CD4-positive, alpha-beta T cell (primary cell): ENCODE measurements around the gene PLA2G2E. TPM values are rescaled to one million over a fixed set of nuclear protein-coding genes. Genes with fewer than 3 reads are reported as not detected.

ENCODE experiments used
- ATAC-seq: fragments of 200-7000 bp; cut with Tn5 transposase; one replicate; pipeline ENCODE4 v1.10.0; 2022; ENCODE audit warnings: mild to moderate bottlenecking; ENCODE audit not compliant: poor library complexity
- CTCF ChIA-PET: fragments of 350-600 bp; sonication (Branson Sonifier 250); formaldehyde crosslinking; loops from one replicate; lab custom pipeline; 2021; ENCODE audit warnings: antibody characterized with exemption, inconsistent platforms; lab: Charles Lee
- POLR2A ChIA-PET: fragments of 350-600 bp; sonication (Branson Sonifier 250); formaldehyde crosslinking; loops from one replicate; lab custom pipeline; 2021; ENCODE audit warnings: antibody characterized with exemption, inconsistent platforms; lab: Charles Lee
- DNase-seq, 14 experiments: peaks; one replicate each; pipeline ENCODE4 v3.0.0-alpha.2; 2013 to 2020; ENCODE audit warnings: mixed read lengths in 2 of 14
- H3K27ac ChIP-seq, 2 donors: one replicate each; pipeline versions ENCODE4 v1.5.1 to v1.7.0; 2013; ENCODE audit warnings: low read length in 2 of 2, low read depth in 1 of 2, mild to moderate bottlenecking in 1 of 2
- H3K27me3 ChIP-seq, 2 experiments: 1 replicate in 1 of 2; 2 replicates in 1 of 2; pipeline versions ENCODE4 v1.6.1 to v1.7.0; 2013; ENCODE audit warnings: low read length in 2 of 2, control low read depth in 1 of 2, mild to moderate bottlenecking in 1 of 2, moderate library complexity in 1 of 2; ENCODE audit not compliant: insufficient read depth in 2 of 2, control insufficient read depth in 1 of 2
- H3K36me3 ChIP-seq: one replicate; pipeline ENCODE4 v1.6.1; 2013; ENCODE audit warnings: low read length, control low read depth; ENCODE audit not compliant: insufficient read depth
- H3K4me1 ChIP-seq: one replicate; pipeline ENCODE4 v1.6.1; 2013; ENCODE audit warnings: low read length, control low read depth; ENCODE audit not compliant: insufficient read depth
- H3K4me3 ChIP-seq: one replicate; pipeline ENCODE4 v1.5.1; 2013; ENCODE audit warnings: mild to moderate bottlenecking, low read length, moderate library complexity
- H3K9me3 ChIP-seq, 2 experiments: 1 replicate in 1 of 2; 2 replicates in 1 of 2; pipeline versions ENCODE4 v1.6.1 to v1.7.0; 2013; ENCODE audit warnings: low read length in 2 of 2, mild to moderate bottlenecking in 2 of 2, control low read depth in 1 of 2, moderate library complexity in 1 of 2; ENCODE audit not compliant: control insufficient read depth in 1 of 2, insufficient read depth in 1 of 2
- H3K27ac Mint-ChIP-seq: one replicate; pipeline ENCODE4 v1.8.0; 2020; ENCODE audit warnings: mixed read lengths
- H3K27me3 Mint-ChIP-seq: one replicate; pipeline ENCODE4 v1.8.0; 2021; ENCODE audit warnings: mixed read lengths
- H3K36me3 Mint-ChIP-seq: one replicate; pipeline ENCODE4 v1.8.0; 2021; ENCODE audit warnings: low read depth, mixed read lengths
- H3K4me1 Mint-ChIP-seq: one replicate; pipeline ENCODE4 v1.8.0; 2021; ENCODE audit warnings: low read depth, mixed read lengths
- H3K4me3 Mint-ChIP-seq: one replicate; pipeline ENCODE4 v1.8.0; 2020; ENCODE audit warnings: mild to moderate bottlenecking, mixed read lengths
- H3K9me3 Mint-ChIP-seq: one replicate; pipeline ENCODE4 v1.8.0; 2020; ENCODE audit warnings: mixed read lengths
- intact Hi-C, 2 experiments: fragments of 100-400 bp; cut with DNase I in 1 of 2; cut with micrococcal nuclease in 1 of 2; formaldehyde crosslinking; loops; one replicate each; pipeline versions ENCODE4 v1.15.1 to v1.9.0; 2023 to 2025; cut with DNase I, micrococcal nuclease
- total RNA-seq, 174 experiments: library from RNA in 2 of 174; stranded (reverse) in 2 of 174; gene quantifications; one replicate each; pipeline ENCODE4 v1.2.3 and lab custom pipeline; 2021 to 2026
- TF ChIP-seq, protein P1 (sequence below): fragments of 200-600 bp; IDR thresholded peaks from one replicate; pipeline ENCODE4 v1.8.0; 2022; ENCODE audit warnings: antibody characterized with exemption, mild to moderate bottlenecking

PLA2G2E gene
- total RNA-seq, 2 experiments from 2014 or later = not detected

DNA sequence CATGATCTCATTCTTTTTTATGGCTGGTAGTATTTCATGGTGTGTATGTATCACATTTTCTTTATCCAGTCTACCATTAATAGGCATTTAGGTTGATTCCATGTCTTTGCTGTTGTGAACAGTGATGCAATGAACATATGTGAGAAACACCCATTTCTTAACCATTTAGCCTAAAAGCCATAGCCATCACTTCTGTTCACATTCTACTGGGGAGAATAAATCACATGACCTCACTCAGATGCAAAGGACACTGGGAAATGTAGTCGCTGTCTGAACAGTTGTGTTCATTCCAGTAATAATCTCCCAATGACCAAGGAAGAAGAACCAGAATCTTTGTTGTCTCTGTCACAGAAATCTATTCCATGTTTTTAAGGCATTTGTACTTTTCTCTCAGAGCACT lies 15.1 kb upstream of the PLA2G2E start:
- H3K36me3 Mint-ChIP-seq = no peaks in the 10 kb centered on the region
- TF ChIP-seq, protein P1, sequence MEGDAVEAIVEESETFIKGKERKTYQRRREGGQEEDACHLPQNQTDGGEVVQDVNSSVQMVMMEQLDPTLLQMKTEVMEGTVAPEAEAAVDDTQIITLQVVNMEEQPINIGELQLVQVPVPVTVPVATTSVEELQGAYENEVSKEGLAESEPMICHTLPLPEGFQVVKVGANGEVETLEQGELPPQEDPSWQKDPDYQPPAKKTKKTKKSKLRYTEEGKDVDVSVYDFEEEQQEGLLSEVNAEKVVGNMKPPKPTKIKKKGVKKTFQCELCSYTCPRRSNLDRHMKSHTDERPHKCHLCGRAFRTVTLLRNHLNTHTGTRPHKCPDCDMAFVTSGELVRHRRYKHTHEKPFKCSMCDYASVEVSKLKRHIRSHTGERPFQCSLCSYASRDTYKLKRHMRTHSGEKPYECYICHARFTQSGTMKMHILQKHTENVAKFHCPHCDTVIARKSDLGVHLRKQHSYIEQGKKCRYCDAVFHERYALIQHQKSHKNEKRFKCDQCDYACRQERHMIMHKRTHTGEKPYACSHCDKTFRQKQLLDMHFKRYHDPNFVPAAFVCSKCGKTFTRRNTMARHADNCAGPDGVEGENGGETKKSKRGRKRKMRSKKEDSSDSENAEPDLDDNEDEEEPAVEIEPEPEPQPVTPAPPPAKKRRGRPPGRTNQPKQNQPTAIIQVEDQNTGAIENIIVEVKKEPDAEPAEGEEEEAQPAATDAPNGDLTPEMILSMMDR = no peak

DNA sequence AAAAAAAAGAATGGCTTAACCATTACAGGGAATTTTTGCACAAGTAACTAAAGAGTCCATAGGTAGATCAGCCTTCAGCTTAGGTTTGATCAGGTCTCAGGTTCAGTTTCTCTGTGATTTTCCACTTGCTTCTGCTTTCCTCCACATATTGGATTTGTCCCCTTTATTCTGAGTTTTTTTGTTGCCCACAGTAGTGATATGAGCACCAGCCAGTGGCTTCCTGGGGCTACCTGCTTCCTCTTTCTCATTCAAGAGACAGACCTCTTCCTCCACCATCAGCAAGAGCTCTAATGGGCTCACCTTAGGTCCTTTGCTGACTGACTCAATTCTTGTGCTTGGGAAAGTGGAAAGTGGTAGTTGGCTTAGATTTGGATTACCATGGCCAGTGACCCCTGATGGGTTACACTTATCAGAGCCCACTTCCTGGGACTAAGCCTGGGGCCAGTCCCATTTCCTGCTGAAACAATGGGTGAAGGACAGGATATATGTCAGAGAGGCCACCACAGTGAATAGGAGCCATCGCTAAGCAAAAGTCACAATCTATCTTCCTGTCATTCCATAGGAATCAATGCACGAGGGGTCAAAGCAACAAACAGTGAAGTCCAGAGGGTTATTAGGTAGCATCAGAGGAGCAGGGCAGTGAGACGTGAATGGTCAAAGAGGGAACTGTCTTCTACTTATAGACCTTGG lies 12.8 kb upstream of the PLA2G2E start:
- Mint-ChIP-seq H3K36me3 (peaks cover 5% of the 10 kb centered on the region), H3K27ac (no peak overlapping the region), H3K4me3 (no peak overlapping the region), H3K4me1 (no peaks in the 10 kb centered on the region), H3K9me3 (peaks cover 5% of the 10 kb centered on the region), H3K27me3 (no peaks in the 10 kb centered on the region)
- no peak for DNase-seq
- intact Hi-C loops = no loop called here
- Histone ChIP-seq H3K4me3 (no peak overlapping the region), H3K4me1 (no peaks in the 10 kb centered on the region), H3K36me3 (no peaks in the 10 kb centered on the region), H3K27me3 (no peaks in the 10 kb centered on the region), H3K27ac (no peak overlapping the region), H3K9me3 (peaks cover 13 to 28% of the 10 kb centered on the region in 2 experiments)
- CTCF ChIA-PET = no interaction called here
- POLR2A ChIA-PET = no interaction called here
- TF ChIP-seq, protein P1 = no peak
- ATAC-seq = no peak

More for the DNA sequence above, 15.1 kb upstream of the PLA2G2E start:
- DNase-seq (no peak), ATAC-seq (no peak)
- Mint-ChIP-seq H3K9me3 (no peaks in the 10 kb centered on the region), H3K4me1 (no peaks in the 10 kb centered on the region), H3K27me3 (no peaks in the 10 kb centered on the region), H3K4me3 (no peak overlapping the region), H3K27ac (no peak overlapping the region)
- no peaks in the 10 kb centered on the region for H3K27me3 ChIP-seq
- no peaks in the 10 kb centered on the region for H3K36me3 ChIP-seq
- intact Hi-C loops = no loop called here
- CTCF ChIA-PET = no interaction called here
- POLR2A ChIA-PET = no interaction called here
- peaks cover 0 to 10% of the 10 kb centered on the region in 2 experiments for H3K9me3 ChIP-seq
- H3K4me1 ChIP-seq = no peaks in the 10 kb centered on the region
- H3K4me3 ChIP-seq = no peak overlapping the region
- no peak overlapping the region for H3K27ac ChIP-seq

DNA sequence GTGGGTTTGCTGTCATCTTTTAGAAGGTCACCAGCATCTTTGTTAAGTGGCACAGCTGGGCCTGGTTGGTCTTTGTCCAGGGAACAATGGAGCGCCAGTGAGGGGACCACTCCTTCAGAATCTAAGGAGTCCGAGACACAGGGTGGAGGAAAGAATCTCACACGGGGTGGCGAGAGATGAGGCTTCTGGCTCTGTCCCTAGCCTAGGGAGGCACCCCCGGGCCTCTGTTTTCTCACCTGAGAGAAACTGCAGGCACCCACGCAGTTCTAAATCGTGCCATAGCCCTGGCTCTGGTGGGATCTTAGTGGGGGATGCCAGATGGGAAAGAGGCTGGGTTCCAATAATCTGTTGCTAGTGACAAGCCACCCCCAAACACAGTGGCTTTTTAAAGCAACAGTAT lies 10.9 kb upstream of the PLA2G2E start:
- CTCF ChIA-PET = interaction anchor here (1.4 kb wide), 1 partner anchor 12 kb away, joined by 3 read pairs; no protein-coding TSS in a partner anchor
- TF ChIP-seq, protein P1 = no peak

More for the DNA sequence above, 10.9 kb upstream of the PLA2G2E start:
- Histone ChIP-seq H3K4me1 (no peaks in the 10 kb centered on the region), H3K4me3 (no peak overlapping the region), H3K27me3 (no peaks in the 10 kb centered on the region), H3K27ac (no peak overlapping the region), H3K36me3 (no peaks in the 10 kb centered on the region), H3K9me3 (peaks cover 29% of the 10 kb centered on the region in 2 experiments)
- H3K4me1 Mint-ChIP-seq = no peaks in the 10 kb centered on the region
- no peak overlapping the region for H3K4me3 Mint-ChIP-seq
- H3K27me3 Mint-ChIP-seq = no peaks in the 10 kb centered on the region
- ATAC-seq (no peak), DNase-seq (no peak)
- intact Hi-C loops = no loop called here
- H3K27ac Mint-ChIP-seq = no peak overlapping the region
- POLR2A ChIA-PET = no interaction called here
- peaks cover 5% of the 10 kb centered on the region for H3K36me3 Mint-ChIP-seq
- peaks cover 5% of the 10 kb centered on the region for H3K9me3 Mint-ChIP-seq
